H7 (cell line): ENCODE results near the gene GRIN2D. TPM values are rescaled to one million over a fixed set of nuclear protein-coding genes. Genes with fewer than 3 reads are reported as not detected.
A peak's percentile ranks its signal among the peaks of the same experiment; 100 is the strongest.

ENCODE experiments used
- DNase-seq: peaks from one replicate; pipeline ENCODE4 v3.0.0; 2012
- H3K27me3 ChIP-seq: 2 replicates; pipeline ENCODE4 v1.6.0; 2011; ENCODE audit warnings: mild to moderate bottlenecking, low read length; ENCODE audit not compliant: control insufficient read depth, insufficient read depth
- H3K36me3 ChIP-seq: replicated peaks from 2 replicates; pipeline ENCODE4 v1.5.1; 2011; ENCODE audit warnings: low read length; ENCODE audit not compliant: control insufficient read depth, insufficient read depth
- H3K4me3 ChIP-seq: 2 replicates; pipeline ENCODE4 v1.5.1; 2011; ENCODE audit warnings: low read depth, mild to moderate bottlenecking, control low read depth, low read length, moderate library complexity; ENCODE audit not compliant: insufficient read depth
- total RNA-seq: library from RNA; depleted of rRNA; stranded (reverse); fragments of >200 nt; shearing (Covaris generic); gene quantifications from 2 replicates; pipeline ENCODE4 v1.2.3, GENCODE V29; 2014

The GRIN2D gene
- total RNA-seq, 1 experiment from 2014 or later, result 4.8 TPM

DNA sequence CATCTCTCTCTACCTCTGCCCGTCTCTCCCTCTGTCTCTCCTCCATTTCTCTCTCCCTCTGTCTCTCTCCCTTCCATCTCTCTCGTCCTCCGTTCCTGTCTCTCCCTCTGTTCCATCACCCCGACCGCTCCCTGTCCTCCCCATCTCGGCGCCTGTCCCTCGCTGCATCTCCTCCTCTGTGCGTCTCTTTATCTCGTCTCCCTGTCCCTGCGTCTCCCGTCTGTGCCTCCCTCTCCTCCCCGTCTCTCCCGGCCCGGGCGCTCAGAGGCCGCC, 4.6 kb downstream of the GRIN2D start:
- Histone ChIP-seq H3K27me3 (peaks cover 50% of the 10 kb centered on the region), H3K36me3 (no peaks in the 10 kb centered on the region), H3K4me3 (peak overlapping the region; percentile 54)
- no peak for DNase-seq

DNA sequence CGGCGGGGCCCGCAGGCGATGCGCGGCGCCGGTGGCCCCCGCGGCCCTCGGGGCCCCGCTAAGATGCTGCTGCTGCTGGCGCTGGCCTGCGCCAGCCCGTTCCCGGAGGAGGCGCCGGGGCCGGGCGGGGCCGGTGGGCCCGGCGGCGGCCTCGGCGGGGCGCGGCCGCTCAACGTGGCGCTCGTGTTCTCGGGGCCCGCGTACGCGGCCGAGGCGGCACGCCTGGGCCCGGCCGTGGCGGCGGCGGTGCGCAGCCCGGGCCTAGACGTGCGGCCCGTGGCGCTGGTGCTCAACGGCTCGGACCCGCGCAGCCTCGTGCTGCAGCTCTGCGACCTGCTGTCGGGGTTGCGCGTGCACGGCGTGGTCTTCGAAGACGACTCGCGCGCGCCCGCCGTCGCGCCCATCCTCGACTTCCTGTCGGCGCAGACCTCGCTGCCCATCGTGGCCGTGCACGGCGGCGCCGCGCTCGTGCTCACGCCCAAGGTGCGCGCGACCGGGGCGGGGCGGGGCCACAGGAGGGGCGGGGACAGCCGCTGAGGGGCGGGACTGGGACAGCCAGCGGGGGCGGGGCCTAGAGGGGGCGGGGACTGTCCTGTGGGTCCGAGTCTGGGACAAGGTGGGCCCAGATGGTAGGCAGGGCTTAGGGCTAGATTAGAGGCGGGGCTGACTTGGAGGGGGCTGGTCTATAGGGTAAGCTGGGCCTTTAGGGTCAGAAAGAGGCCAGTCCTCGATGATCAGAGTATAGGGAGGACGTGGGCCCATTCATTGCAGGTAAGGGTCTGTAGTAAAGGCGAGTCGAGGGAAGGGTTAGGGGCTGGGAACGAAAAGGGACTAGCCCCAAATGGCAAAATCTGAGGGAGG, 5.1 kb downstream of the GRIN2D start:
- Histone ChIP-seq H3K36me3 (no peaks in the 10 kb centered on the region), H3K4me3 (peak overlapping the region; percentile 76), H3K27me3 (peaks cover 45% of the 10 kb centered on the region)
- DNase-seq, result peak; percentile 99

DNA sequence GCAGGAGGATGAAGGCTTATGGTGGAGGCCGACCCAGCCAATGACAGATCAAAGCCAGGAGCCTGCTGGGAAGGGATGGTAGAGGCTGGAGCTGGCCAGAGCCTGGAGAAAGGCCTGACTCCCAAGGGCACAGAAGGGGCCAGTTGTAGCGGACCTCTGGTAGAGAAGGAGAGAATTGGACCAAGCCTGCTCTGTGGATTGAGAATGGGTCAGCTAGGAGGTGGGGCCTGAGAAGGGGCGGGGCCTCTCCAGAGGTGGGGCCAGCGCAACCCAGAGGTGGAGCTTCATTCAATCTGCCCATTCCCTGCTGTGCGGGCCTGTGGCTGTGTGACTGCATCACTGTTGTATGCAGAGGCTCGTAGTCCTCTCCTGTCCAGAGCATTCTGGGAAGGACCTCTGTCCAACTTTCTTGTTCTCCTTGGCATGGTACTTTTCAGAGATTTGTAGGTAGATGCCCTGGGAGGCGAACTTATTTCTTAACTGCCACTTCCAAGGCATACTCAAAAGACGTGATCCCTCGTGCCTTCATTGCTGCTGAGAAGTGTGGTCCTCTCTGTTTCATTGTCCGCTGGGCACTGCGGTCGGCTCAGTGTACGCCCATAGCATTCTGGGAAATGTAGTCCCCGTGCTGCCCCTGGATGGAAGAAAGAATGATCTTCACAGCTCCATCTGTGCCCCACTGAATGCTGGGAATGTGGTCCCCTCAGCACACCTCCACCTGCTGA, 6.7 kb downstream of the GRIN2D start:
- peak; percentile 89 for DNase-seq
- Histone ChIP-seq H3K4me3 (peak overlapping the region; percentile 57), H3K27me3 (peaks cover 30% of the 10 kb centered on the region), H3K36me3 (no peaks in the 10 kb centered on the region)

DNA sequence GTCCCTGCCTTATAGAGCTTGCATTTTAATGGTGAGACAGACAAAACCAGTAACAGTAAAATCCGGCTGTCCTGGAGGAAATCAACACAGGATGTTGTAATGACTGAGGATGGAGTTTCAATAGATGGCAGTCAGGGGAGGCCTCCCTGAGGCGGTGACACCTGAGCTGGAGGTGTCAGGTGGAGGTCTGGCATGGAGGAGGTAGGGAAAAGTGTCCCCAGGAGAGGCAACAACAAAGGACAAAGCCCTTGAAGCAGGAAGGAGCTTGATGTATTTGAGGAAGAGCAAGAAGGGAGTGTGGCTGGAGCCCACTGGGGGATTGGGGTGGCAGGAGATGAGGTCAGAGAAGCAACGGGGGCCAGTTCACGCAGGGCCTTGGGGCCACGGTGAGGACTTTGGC, 7.8 kb downstream of the GRIN2D start:
- H3K4me3 ChIP-seq, result no peak overlapping the region
- DNase-seq, result peak; percentile 40
- H3K27me3 ChIP-seq, result peaks cover 18% of the 10 kb centered on the region
- H3K36me3 ChIP-seq, result no peaks in the 10 kb centered on the region

DNA sequence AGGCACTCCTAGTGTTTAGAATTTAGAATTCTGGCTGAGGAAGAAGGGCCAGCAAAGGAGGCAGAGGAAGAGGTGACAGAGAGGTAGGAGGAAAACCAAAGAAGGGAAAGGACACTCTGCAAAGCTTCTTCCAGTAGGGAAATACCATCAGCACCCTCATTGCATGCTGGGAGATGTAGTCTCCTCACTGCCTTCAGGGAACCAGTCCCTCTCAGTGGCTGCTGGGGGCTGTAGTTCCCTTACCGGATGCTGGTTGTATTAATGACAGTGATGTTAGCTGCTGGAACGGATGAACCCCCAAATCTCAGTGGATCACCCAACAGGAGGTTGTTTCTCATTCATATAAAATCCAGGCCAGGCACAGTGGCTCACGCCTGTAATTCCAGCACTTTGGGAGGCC, 10.1 kb downstream of the GRIN2D start:
- H3K36me3 ChIP-seq, result no peaks in the 10 kb centered on the region
- H3K27me3 ChIP-seq, result no peaks in the 10 kb centered on the region
- DNase-seq, result peak; percentile 92
- H3K4me3 ChIP-seq, result no peak overlapping the region

DNA sequence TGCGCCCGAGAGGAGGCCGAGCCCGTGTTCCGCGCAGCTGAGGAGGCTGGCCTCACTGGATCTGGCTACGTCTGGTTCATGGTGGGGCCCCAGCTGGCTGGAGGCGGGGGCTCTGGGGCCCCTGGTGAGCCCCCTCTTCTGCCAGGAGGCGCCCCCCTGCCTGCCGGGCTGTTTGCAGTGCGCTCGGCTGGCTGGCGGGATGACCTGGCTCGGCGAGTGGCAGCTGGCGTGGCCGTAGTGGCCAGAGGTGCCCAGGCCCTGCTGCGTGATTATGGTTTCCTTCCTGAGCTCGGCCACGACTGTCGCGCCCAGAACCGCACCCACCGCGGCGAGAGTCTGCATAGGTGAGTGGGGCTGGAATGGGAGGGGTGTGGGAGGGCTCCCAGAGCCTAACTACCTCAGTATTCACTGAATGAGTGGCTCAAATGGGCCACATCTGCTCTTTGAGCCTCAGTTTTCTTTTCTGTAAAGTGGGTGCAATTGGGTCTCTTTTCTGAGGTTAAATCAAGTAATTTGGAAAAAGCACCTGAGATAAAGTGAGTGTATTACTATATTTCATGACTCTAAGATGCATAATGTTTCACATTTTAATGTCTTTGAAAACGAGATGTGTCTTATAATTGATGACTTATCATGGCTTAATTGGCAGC, 11.7 kb downstream of the GRIN2D start:
- no peak overlapping the region for H3K4me3 ChIP-seq
- no peaks in the 10 kb centered on the region for H3K27me3 ChIP-seq
- H3K36me3 ChIP-seq, result no peaks in the 10 kb centered on the region; the same call in 1 of the 2 replicates
- DNase-seq, result no peak

DNA sequence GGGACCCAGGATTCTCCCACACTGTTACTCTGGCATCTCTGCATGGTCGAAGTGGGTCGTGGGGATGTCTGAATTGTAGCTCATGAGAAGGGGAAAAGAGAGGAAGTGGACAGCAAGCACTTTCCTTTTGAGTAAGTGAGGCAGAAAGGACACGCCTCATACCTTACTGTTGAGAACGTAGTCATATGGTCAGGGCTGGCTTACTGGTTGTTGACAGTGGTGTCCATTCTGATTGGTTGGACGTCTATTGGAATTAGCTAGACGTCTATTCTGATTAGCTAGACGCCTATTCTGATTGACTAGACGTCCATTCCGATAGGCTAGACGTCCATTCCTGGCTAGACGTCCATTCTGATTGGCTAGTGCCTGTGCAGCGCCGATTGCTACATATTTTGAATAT, 12.4 kb downstream of the GRIN2D start:
- no peaks in the 10 kb centered on the region for H3K27me3 ChIP-seq
- H3K36me3 ChIP-seq, result no peaks in the 10 kb centered on the region; the same call in 1 of the 2 replicates
- DNase-seq, result no peak
- H3K4me3 ChIP-seq, result no peak overlapping the region

GRCh38 chr19:48413879-48414587, 20.6 kb downstream of the GRIN2D start:
- Histone ChIP-seq H3K27me3 (no peaks in the 10 kb centered on the region), H3K4me3 (peak overlapping the region; percentile 12), H3K36me3 (peaks cover 10% of the 10 kb centered on the region)
- peak; percentile 59 for DNase-seq

GRCh38 chr19:48415395-48415794, 21.9 kb downstream of the GRIN2D start:
- peak; percentile 93 for DNase-seq
- no peaks in the 10 kb centered on the region for H3K27me3 ChIP-seq

GRCh38 chr19:48415806-48416221, 22.3 kb downstream of the GRIN2D start:
- no peak for DNase-seq
- Histone ChIP-seq H3K36me3 (peaks cover 10% of the 10 kb centered on the region), H3K27me3 (no peaks in the 10 kb centered on the region), H3K4me3 (no peak overlapping the region)

More at GRCh38 chr19:48415395-48415794, 21.9 kb downstream of the GRIN2D start:
- Histone ChIP-seq H3K36me3 (peaks cover 10% of the 10 kb centered on the region), H3K4me3 (no peak overlapping the region)

DNA sequence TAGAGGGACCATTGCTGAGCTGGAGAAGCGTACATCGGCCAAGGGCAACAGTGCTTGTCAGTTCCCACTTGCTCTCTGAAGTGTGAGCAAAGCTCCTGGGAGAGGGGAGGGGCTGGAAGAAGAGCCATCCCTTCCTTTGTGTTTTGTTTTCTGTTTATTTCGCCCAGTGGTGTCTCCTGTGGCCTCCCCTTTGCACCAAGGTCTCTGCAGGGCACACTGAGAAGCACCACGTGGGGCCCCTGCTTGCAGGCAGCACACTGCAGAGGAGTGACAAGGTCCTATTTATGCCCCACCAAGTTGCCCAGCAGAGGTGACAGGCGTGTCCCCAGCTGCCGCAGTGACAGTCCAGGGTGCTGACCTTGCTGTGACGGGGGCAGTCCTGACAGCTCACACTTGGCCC, 24.0 kb downstream of the GRIN2D start:
- peaks cover 13% of the 10 kb centered on the region for H3K36me3 ChIP-seq
- peak; percentile 4 for DNase-seq

GRCh38 chr19:48418317-48419064, 25.0 kb downstream of the GRIN2D start:
- Histone ChIP-seq H3K4me3 (no peak overlapping the region), H3K36me3 (peaks cover 14% of the 10 kb centered on the region), H3K27me3 (no peaks in the 10 kb centered on the region)
- DNase-seq, result peak; percentile 35

More for the DNA sequence above, 24.0 kb downstream of the GRIN2D start:
- H3K27me3 ChIP-seq, result no peaks in the 10 kb centered on the region
- no peak overlapping the region for H3K4me3 ChIP-seq

- H3K27me3 ChIP-seq, result no peaks in the 10 kb centered on the region
- DNase-seq, result peak; percentile 95
- no peak overlapping the region for H3K4me3 ChIP-seq
- H3K36me3 ChIP-seq, result peaks cover 16% of the 10 kb centered on the region
Measured at GRCh38 chr19:48419158-48419920, 25.9 kb downstream of the GRIN2D start.
